NCI-H2107 treated with DMSO at 0.1 percent for 48 hours (cell line): ENCODE results near the gene MBOAT2.

Experiments
- DNase-seq: peaks from one replicate; lab custom pipeline; 2025; ENCODE audit not compliant: unreplicated experiment; lab: John Stamatoyannopoulos, UW

Gene MBOAT2

DNA sequence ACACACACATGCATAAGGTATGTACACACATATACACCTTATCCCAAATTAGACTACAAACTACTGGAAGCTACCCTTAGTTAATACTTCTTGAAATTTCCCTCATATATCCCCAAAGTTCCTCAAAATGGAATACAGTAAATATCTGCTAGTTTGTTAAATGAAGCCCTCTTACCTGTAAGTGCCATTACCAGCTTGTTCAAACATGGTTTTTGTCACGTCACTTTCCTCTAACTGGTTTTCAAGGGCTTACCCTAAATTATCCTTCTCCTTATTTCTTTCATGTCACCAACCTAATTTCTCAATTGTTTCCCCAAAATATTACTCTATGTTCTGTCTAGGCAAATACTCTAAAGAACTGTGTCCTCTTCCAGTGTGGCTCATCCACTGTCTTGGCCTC, 141.7 kb downstream of the MBOAT2 start:
- DNase-seq, result no peak

- no peak for DNase-seq
Measured at GRCh38 chr2:8860239-8860638, 143.2 kb downstream of the MBOAT2 start.

- DNase-seq, result no peak
Measured at GRCh38 chr2:8858910-8859309, 144.6 kb downstream of the MBOAT2 start.

DNA sequence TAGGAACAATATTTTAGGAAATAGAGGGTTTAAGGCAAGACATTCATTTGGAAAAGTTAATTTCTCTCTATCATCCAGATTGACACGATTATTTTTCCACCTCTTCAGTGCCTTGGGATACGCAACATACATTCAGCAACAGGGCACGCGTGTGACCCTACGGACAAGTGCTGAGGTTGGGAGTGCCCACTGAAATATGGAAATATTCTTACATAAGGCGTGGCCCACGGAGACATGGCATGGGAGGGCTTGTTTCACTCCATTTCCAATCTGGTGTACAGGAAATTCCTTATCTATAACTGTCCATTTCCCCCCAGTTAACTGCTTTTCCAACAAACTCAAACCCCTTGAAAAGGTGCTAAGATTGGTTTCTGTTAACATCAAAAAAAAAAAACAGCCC, 145.2 kb downstream of the MBOAT2 start:
- no peak for DNase-seq

DNA sequence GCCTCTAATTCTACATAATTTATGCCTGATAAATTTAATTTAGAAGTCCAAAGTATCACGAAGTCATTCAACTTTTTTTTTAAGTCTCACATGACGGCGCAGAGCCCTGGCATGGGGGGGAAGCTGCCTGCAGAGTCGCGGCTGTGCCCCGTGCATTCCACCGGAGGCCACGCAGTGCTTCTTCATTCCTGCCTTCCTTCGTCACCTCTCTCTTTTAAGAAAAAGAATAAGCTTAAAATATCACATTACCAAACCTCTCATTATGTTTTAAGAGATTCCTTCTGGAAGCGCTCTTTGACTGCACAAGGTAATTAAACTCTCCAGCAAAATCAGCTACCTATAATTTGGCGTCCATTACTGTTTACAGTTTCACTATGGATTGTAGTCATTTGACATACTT, 145.8 kb downstream of the MBOAT2 start:
- DNase-seq, result peak; percentile 2

DNA sequence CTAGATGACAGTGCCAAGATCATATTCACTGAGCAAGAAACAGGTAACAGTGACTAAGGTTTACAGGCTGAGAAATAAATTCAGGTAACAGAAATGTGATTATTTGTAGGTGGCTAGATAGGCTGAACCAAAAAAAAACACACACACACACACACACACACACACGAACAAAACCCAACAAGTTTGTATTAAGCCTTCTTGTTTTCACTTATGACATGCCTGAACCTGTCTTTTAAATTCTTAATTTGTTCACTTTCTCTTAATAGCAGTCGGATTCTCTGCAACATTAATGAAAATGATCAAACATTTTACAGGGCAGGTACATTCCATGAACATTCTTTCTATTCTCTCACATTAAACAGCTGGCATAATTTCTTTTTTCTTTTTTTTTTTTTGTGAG, 147.3 kb downstream of the MBOAT2 start:
- DNase-seq, result no peak

DNA sequence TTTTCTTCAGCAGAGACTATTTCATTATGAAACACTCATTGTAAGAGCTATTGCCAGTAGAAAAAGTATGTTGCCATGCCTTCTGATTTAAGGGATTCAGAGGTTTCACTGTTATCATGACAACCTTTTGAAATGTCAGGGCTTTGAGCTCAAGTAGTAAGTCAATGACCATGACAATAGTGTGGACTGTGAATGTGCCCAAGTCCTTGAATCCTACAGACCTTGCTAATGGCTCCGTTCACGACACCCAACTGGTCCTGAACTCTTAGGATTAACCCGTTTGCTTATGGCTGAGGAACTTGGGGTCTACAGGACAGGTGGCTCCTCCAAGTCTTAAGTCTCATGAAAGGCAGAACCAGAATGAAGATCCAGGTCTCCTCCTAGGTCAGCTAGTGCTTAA, 148.5 kb downstream of the MBOAT2 start:
- DNase-seq, result no peak

DNA sequence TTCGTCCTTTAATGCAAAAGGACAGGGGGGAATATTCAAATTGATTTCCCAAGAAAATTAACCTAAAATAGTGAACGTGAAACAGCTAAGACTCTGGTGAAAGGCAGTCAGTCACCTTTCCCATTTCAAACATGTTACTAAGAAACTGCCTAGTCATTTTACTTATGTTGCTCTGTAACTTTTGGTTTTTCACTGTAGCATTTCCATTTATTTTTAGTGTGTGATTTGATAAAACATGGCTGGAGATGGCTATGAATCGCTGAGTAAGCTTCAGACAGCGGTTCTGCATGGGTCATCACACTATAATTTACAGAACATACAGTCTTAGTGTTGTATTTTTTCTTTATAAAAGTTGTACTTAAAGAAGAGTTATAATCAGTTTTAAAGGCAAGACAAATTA, 150.1 kb downstream of the MBOAT2 start:
- no peak for DNase-seq

GRCh38 chr2:8851811-8852560, 151.5 kb downstream of the MBOAT2 start:
- DNase-seq, result no peak

- DNase-seq, result no peak
Measured at GRCh38 chr2:8850845-8851487, 152.5 kb downstream of the MBOAT2 start.

DNA sequence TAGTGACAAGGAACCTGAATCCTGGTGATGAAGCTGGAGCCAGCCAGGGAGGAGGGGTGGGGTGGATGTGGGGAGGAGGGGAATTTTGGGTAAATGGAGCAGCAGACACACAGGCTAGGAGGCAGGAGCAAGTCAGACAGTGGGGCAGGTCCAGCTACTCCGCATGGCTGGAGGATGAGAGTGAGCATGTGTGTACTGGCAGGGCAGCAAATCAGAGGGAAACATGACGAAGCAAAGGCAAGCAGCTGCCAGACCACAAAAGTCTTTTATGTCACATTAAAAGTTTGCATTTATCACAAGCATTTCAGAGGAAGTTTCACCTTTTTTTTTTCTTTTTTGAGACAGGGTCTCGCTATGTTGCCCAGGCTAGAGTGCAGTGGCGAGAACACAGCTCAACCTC, 154.2 kb downstream of the MBOAT2 start:
- no peak for DNase-seq

GRCh38 chr2:8848328-8849100, 155.0 kb downstream of the MBOAT2 start:
- DNase-seq, result no peak

DNA sequence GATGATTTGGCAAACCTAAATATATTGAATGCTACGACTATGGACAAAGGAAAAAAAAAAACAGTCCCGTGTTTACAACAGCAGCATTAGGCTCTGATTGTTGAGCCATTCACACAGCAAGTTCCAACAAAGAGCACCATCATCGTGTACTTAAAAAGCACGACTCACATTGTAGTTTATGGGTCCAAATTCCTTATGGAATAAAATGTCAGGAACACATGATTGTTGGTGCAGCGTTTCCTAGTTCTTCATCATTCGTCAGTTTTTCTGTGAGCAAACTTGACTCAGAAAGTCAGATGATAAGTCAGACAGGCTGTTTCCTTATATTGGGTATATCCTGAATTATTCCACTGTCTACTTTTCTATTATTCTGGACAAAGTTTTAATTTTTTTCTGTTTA, 156.1 kb downstream of the MBOAT2 start:
- DNase-seq, result no peak

DNA sequence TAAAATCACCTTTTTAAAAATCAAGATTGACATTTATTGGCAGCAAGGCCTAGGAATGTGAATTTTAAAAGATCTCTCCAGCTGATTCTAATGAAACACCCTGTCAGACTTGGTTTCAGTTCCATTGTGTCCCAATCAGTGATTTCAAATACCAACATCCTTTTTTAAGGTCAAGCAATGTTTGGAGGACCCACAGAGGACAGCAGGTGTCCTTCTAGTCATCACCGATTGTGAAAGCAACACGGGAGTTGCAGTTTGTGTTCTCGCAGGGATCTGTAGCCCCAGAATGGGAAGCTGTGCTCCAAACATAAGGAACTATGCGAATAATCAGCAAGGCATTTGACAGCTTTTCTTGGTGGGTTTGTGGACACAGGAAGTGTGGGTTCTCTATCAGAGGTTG, 161.6 kb downstream of the MBOAT2 start:
- no peak for DNase-seq

DNA sequence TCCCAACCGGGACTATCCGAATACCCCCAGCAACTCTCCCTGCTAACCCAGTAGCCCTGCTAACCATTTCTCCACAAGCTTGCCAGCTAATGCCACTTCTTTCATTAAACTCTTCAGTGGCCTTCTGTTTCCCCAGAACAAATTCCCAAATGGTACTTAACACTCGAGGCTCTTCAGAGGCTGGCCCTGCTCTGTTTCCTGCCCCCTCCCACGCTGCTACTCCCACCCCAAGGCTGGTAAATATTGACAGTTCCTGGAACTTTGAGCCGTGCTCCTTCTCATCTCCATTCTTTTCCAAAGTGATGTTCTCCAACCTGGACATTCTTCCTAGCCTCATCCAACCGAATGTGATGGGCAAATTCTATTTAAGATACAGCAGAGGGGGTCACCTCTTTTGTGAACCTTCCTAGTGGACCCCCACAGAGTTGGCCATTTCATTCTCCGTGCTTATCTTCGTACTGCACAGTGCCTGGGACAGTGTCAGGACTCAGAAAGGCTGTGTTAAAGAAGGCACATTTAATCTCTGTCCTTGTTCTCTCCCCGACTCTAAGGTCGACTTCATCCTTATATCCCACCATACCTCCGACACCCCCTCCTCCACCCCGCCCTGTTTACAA, 162.9 kb downstream of the MBOAT2 start:
- DNase-seq, result no peak

DNA sequence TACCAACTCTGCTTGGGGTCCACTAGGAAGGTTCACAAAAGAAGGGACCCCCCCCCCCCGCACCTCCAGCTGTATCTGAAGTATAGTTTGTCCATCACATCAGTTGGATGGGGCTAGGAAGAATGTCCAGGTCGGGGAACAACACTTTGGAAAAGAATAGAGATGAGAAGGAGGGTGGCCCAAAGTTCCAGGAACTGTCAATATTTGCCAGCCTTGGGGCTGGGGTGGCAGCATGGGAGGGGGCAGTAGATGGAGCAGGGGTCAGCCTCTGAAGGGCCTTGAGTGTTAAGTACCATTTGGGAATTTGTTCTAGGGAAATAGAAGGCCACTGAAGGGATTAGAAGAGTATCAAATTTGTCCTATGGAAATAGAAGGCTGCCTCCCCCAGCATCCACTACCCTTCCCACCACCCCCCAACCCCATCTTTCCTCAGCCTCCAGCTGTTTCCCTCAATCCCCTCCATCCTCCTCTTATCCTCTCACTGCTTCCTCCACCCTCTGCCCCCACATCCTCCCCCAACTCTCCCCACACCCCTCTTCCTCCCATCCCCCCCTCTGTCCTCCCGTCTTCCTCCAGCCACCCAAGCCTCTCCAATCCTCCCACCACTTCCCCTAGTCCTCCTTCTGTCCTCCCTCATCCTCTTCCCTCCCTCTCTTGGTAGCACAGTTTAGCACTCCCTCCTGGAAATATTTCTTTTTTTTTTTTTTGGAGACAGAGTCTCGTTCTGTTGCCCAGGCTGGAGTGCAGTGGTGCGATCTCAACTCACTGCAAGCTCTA, 164.1 kb downstream of the MBOAT2 start:
- DNase-seq, result no peak

- no peak for DNase-seq
Measured at GRCh38 chr2:8837795-8838140, 165.7 kb downstream of the MBOAT2 start.

GRCh38 chr2:8836971-8837794, 166.3 kb downstream of the MBOAT2 start, which contains the start of gene KIDINS220:
KIDINS220 (minus strand) TSS chr2:8837613; CDS start chr2:8827093, 10,520 bp downstream.
- DNase-seq, result peak; percentile 66

DNA sequence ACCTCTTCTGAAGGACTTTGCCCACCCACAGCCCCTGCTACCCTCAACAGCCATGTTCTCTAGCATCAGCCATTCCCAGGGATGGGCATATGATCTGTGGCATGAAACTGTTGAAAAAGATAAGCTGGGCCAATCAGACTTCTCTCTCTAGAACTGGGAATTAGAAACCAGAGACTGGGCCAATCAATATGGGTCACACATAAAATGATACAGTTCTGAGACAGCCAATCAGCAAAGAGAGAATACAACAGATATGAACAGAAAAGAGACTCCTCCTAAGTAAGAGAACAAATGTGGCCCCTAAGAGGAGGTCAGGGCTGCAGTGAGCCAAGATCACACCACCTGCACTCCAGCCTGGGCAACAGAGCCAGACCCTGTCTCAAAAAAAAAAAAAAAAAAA, 168.2 kb downstream of the MBOAT2 start:
- no peak for DNase-seq

GRCh38 chr2:8833853-8834252, 169.6 kb downstream of the MBOAT2 start:
- DNase-seq, result no peak
